ENCODE results near the gene LMNTD2. TPM values are rescaled to one million over a fixed set of nuclear protein-coding genes. Genes with fewer than 3 reads are reported as not detected.

Gene LMNTD2
- total RNA-seq, 4 donors from 2014 or later, result 0.14 to 2.2 (median 0.51) TPM; not detected in 1

DNA sequence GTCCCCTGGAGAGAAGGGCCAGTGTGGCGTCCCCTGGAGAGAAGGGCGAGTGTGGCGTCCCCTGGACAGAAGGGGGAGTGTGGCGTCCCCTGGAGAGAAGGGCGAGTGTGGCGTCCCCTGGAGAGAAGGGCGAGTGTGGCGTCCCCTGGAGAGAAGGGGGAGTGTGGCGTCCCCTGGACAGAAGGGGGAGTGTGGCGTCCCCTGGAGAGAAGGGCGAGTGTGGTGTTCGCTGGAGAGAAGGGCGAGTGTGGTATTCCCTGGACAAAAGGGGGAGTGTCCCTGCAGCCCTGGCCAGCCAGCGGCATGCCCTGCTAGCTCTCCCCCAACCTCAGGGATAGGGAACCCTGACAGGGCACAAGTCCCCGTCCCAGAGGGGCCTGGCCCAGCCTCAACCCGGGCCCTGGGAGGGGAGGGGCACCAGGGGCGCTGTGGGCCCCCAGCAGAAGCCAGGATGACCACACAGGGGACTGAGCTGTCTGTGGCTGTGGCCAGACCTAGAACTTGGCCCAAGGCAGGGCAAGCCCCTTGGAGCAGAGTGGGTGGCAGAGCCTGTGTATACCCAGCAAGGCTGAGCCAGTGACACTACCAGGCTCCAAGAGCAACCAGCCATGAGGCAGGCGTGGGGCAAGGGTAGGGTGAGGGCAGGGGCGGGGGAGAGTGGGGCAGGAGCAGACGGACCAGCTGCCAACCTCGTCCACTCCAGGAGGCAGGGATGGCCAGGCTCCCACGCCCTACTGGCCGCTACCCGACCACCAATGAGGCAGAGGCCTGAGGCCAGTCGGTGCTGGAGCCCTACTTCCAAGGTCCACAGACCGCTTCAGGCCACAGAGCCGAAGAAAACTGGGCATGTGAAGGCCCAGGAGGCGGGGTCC lies 29.3 kb downstream of the LMNTD2 start:
- Histone ChIP-seq H3K9me3 (no peaks in the 10 kb centered on the region), H3K36me3 (no peaks in the 10 kb centered on the region)
- peak in 1 of 2 donors; percentile 14 for DNase-seq

DNA sequence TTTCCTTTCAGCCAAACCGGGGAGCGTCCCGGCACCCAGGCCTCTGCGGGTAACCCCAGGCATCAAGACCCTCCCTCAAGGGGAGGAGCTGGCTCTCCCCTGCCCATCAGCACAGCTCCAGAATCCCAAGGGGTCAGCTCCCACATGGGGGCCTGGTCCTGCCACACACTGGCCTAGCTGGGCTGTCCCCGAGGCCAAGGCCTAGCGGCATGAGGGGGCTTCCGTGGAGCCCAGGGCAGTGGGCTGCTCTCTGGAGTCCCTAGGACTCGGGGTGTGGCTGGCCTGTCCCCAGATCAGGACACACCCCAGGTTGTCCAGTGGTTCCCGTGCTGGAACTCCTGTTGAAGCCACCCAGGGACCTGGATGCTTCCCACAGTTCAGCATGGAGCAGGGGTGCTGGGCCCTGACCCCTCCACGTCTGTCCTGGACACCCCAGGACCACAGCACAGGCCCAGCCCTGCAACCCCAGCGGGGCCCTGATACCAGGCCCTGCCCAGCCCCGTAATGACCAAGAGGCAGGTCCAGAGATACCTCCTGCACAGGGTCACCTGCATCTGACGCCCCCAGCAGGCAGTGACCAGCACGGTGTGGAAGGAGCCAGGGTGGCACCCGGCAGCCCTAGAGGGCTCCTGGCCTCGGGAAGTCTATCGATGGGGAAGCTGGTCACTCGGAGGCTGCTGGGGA lies 30.7 kb downstream of the LMNTD2 start:
- intact Hi-C loops (cut with DNase I; ENCODE audit: low total_unique reads), result no loop called here
- H3K27ac ChIP-seq, result no peak overlapping the region

More for the DNA sequence above, 29.3 kb downstream of the LMNTD2 start:
- intact Hi-C loops (cut with DNase I; ENCODE audit: low total_unique reads), result no loop called here
- H3K27ac ChIP-seq, result no peak overlapping the region
- TF ChIP-seq POLR2A (IDR thresholded peaks at IDR 0.05), result no peak
- TF ChIP-seq, protein P1, sequence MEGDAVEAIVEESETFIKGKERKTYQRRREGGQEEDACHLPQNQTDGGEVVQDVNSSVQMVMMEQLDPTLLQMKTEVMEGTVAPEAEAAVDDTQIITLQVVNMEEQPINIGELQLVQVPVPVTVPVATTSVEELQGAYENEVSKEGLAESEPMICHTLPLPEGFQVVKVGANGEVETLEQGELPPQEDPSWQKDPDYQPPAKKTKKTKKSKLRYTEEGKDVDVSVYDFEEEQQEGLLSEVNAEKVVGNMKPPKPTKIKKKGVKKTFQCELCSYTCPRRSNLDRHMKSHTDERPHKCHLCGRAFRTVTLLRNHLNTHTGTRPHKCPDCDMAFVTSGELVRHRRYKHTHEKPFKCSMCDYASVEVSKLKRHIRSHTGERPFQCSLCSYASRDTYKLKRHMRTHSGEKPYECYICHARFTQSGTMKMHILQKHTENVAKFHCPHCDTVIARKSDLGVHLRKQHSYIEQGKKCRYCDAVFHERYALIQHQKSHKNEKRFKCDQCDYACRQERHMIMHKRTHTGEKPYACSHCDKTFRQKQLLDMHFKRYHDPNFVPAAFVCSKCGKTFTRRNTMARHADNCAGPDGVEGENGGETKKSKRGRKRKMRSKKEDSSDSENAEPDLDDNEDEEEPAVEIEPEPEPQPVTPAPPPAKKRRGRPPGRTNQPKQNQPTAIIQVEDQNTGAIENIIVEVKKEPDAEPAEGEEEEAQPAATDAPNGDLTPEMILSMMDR (IDR thresholded peaks at IDR 0.05), result no peak
- H3K4me3 ChIP-seq, result no peak overlapping the region
- peaks cover 0 to 9% of the 10 kb centered on the region in 2 donors for H3K4me1 ChIP-seq
- no peaks in the 10 kb centered on the region for H3K27me3 ChIP-seq

GRCh38 chr11:528815-529727 lies 31.5 kb downstream of the LMNTD2 start:
- intact Hi-C loops (cut with DNase I; ENCODE audit: low total_unique reads), result no loop called here
- H3K4me1 ChIP-seq, result peaks cover 0 to 3% of the 10 kb centered on the region in 2 donors
- H3K36me3 ChIP-seq, result no peaks in the 10 kb centered on the region
- H3K9me3 ChIP-seq, result no peaks in the 10 kb centered on the region
- H3K27me3 ChIP-seq, result no peaks in the 10 kb centered on the region
- no peak overlapping the region for H3K4me3 ChIP-seq
- no peak for TF ChIP-seq POLR2A (IDR thresholded peaks at IDR 0.05)
- TF ChIP-seq, protein P1 (IDR thresholded peaks at IDR 0.05), result no peak
- DNase-seq, result no peak
- no peak overlapping the region for H3K27ac ChIP-seq

More for the DNA sequence above, 30.7 kb downstream of the LMNTD2 start:
- Histone ChIP-seq H3K27me3 (no peaks in the 10 kb centered on the region), H3K4me3 (no peak overlapping the region), H3K9me3 (no peaks in the 10 kb centered on the region), H3K4me1 (peaks cover 0 to 9% of the 10 kb centered on the region in 2 donors), H3K36me3 (no peaks in the 10 kb centered on the region)
- TF ChIP-seq, protein P1 (IDR thresholded peaks at IDR 0.05), result no peak
- TF ChIP-seq POLR2A (IDR thresholded peaks at IDR 0.05), result no peak
- DNase-seq, result no peak

DNA sequence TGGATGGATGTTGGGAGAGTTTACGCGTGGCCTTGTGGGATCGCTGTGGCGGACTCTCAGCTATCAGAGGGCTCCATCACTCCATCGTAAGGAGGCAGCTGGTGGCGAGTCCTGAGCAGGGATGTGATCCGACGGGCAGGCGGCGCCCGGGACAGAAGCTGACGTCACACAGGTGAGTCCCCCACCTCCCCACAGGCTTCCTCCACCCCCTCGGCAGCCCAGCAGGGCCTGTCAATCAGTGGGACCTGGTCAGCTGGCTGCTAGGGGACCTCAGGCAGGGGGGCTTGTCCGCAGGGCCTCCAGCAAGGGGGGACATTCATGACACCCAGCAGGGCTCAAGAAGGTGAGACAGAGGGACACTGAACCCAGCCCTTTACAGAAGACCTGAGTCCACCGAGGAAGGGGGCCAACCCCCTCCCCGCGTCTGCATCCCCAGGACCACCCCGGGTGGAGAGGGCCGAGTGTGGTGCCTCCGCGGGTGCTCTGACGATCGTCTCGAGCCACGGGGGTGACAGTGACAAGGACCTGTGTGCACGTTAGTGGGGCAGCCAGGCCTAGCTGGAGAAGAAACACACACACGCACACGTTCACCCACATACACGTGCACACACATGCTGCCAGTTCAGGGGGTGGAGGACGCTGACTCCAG lies 32.2 kb downstream of the LMNTD2 start:
- Histone ChIP-seq H3K9me3 (no peaks in the 10 kb centered on the region), H3K36me3 (no peaks in the 10 kb centered on the region), H3K4me3 (no peak overlapping the region), H3K27ac (no peak overlapping the region), H3K4me1 (no peaks in the 10 kb centered on the region), H3K27me3 (no peaks in the 10 kb centered on the region)
- intact Hi-C loops (cut with DNase I; ENCODE audit: low total_unique reads), result no loop called here
- DNase-seq, result peak in 1 of 2 donors; percentile 15
- no peak for TF ChIP-seq POLR2A (IDR thresholded peaks at IDR 0.05)
- TF ChIP-seq, protein P1 (IDR thresholded peaks at IDR 0.05), result no peak

Measured in uterus (tissue), 4 donors.